ENCODE data around the gene RABGAP1. TPM values are rescaled to one million over a fixed set of nuclear protein-coding genes. Genes with fewer than 3 reads are reported as not detected.

The RABGAP1 gene
- total RNA-seq, 1 experiment from 2014 or later = 95.8 TPM

- Histone ChIP-seq H3K27me3 (ENCODE audit: insufficient read depth, low read depth) (no peaks in the 10 kb centered on the region), H2AFZ (no peak overlapping the region), H3K9me2 (ENCODE audit: insufficient read depth) (no peaks in the 10 kb centered on the region), H3K9me3 (ENCODE audit: insufficient read depth, low read depth) (no peaks in the 10 kb centered on the region), H4K20me1 (ENCODE audit: insufficient read depth) (peaks cover 2% of the 10 kb centered on the region; the same call in 1 of the 2 replicates), H3F3A (ENCODE audit: insufficient read depth, low read depth) (no peaks in the 10 kb centered on the region), H3K4me1 (replicated peaks; ENCODE audit: insufficient read depth) (no peaks in the 10 kb centered on the region), H3K79me2 (ENCODE audit: low read depth) (no peaks in the 10 kb centered on the region), H3K27ac (no peak overlapping the region), H3K36me3 (ENCODE audit: low read depth) (peaks cover 6% of the 10 kb centered on the region; the same call in 1 of the 2 replicates), H3K4me3 (no peak overlapping the region), H3K4me2 (no peak overlapping the region)
- no peak for TF ChIP-seq EZH2 (IDR thresholded peaks at IDR 0.05; ENCODE audit: low read depth)
- no peak for TF ChIP-seq CTCF (conservative IDR thresholded peaks at IDR 0.05)
- intact Hi-C loops (cut with micrococcal nuclease; ENCODE audit: unreplicated experiment) = no loop called here
- ChIA-PET POLR2A (ENCODE audit: unreplicated experiment) (no interaction called here), CTCF (no interaction called here)
- BruUV-seq (replicated peaks) = no TSS peak
- DNase-seq = no peak
These were observed 142.9 kb downstream of the RABGAP1 start for GRCh38 chr9:123083680-123084079.

- Histone ChIP-seq H3F3A (ENCODE audit: insufficient read depth, low read depth) (no peaks in the 10 kb centered on the region), H3K36me3 (ENCODE audit: low read depth) (peaks cover 6% of the 10 kb centered on the region; the same call in 1 of the 2 replicates), H3K4me3 (no peak overlapping the region), H3K4me2 (no peak overlapping the region), H3K9me2 (ENCODE audit: insufficient read depth) (no peaks in the 10 kb centered on the region), H3K4me1 (replicated peaks; ENCODE audit: insufficient read depth) (no peaks in the 10 kb centered on the region), H3K27ac (no peak overlapping the region), H2AFZ (no peak overlapping the region), H3K79me2 (ENCODE audit: low read depth) (no peaks in the 10 kb centered on the region), H3K9me3 (ENCODE audit: insufficient read depth, low read depth) (no peaks in the 10 kb centered on the region), H4K20me1 (ENCODE audit: insufficient read depth) (no peaks in the 10 kb centered on the region; the same call in 1 of the 2 replicates), H3K27me3 (ENCODE audit: insufficient read depth, low read depth) (no peaks in the 10 kb centered on the region)
- intact Hi-C loops (cut with micrococcal nuclease; ENCODE audit: unreplicated experiment) = no loop called here
- no TSS peak for BruUV-seq (replicated peaks)
- DNase-seq = no peak
- POLR2A ChIA-PET (ENCODE audit: unreplicated experiment) = no interaction called here
- TF ChIP-seq EZH2 (IDR thresholded peaks at IDR 0.05; ENCODE audit: low read depth) = no peak
- TF ChIP-seq CTCF (conservative IDR thresholded peaks at IDR 0.05) = no peak
- CTCF ChIA-PET = no interaction called here
These were observed 143.4 kb downstream of the RABGAP1 start for GRCh38 chr9:123084256-123084655.

GRCh38 chr9:123085916-123086315 lies 145.1 kb downstream of the RABGAP1 start:
- no TSS peak for BruUV-seq (replicated peaks)
- no peak overlapping the region for H3K4me3 ChIP-seq
- no peak overlapping the region for H3K4me2 ChIP-seq
- peaks cover 11% of the 10 kb centered on the region for H3K36me3 ChIP-seq (ENCODE audit: low read depth)
- CTCF ChIA-PET = no interaction called here
- no peak overlapping the region for H3K27ac ChIP-seq
- no peaks in the 10 kb centered on the region; the same call in 1 of the 2 replicates for H4K20me1 ChIP-seq (ENCODE audit: insufficient read depth)
- POLR2A ChIA-PET (ENCODE audit: unreplicated experiment) = no interaction called here
- H2AFZ ChIP-seq = no peak overlapping the region
- intact Hi-C loops (cut with micrococcal nuclease; ENCODE audit: unreplicated experiment) = no loop called here
- no peaks in the 10 kb centered on the region for H3K9me3 ChIP-seq (ENCODE audit: insufficient read depth, low read depth)
- no peaks in the 10 kb centered on the region for H3F3A ChIP-seq (ENCODE audit: insufficient read depth, low read depth)
- DNase-seq = no peak
- TF ChIP-seq EZH2 (IDR thresholded peaks at IDR 0.05; ENCODE audit: low read depth) (no peak), CTCF (conservative IDR thresholded peaks at IDR 0.05) (no peak)
- no peaks in the 10 kb centered on the region for H3K27me3 ChIP-seq (ENCODE audit: insufficient read depth, low read depth)
- H3K79me2 ChIP-seq (ENCODE audit: low read depth) = no peaks in the 10 kb centered on the region
- no peaks in the 10 kb centered on the region for H3K9me2 ChIP-seq (ENCODE audit: insufficient read depth)
- no peaks in the 10 kb centered on the region for H3K4me1 ChIP-seq (replicated peaks; ENCODE audit: insufficient read depth)
